Stimulated activated CD8-positive, alpha-beta memory T cell treated with anti-CD3 and anti-CD28 coated beads, Interleukin-12 subunit alpha, Interleukin-12 subunit beta, amount 100 ng/mL, for 1 hour (primary cell): ENCODE data around the gene MUC2.

ENCODE experiments used
- DNase-seq: peaks from one replicate; pipeline ENCODE4 v3.0.0-alpha.2; 2020; ENCODE audit warnings: low read depth

MUC2 gene

GRCh38 chr11:1036931-1037330, 37.7 kb upstream of the MUC2 start:
- no peak for DNase-seq

- no peak for DNase-seq
Measured at GRCh38 chr11:1037506-1038055, 37.1 kb upstream of the MUC2 start.

- DNase-seq, result no peak
Measured at GRCh38 chr11:1038361-1038760, 36.3 kb upstream of the MUC2 start.

- no peak for DNase-seq
Measured at GRCh38 chr11:1038921-1039320, 35.8 kb upstream of the MUC2 start.

- no peak for DNase-seq
Measured at GRCh38 chr11:1039481-1040427, 34.9 kb upstream of the MUC2 start.

- DNase-seq, result no peak
Measured at GRCh38 chr11:1040428-1041148, 34.1 kb upstream of the MUC2 start.

- no peak for DNase-seq
Measured at GRCh38 chr11:1041149-1041467, 33.6 kb upstream of the MUC2 start.

GRCh38 chr11:1041471-1041870, 33.2 kb upstream of the MUC2 start:
- no peak for DNase-seq

- no peak for DNase-seq
Measured at GRCh38 chr11:1041936-1042608, 32.6 kb upstream of the MUC2 start.

- no peak for DNase-seq
Measured at GRCh38 chr11:1042626-1043562, 31.8 kb upstream of the MUC2 start.

- no peak for DNase-seq
Measured at GRCh38 chr11:1043563-1044096, 31.0 kb upstream of the MUC2 start.

GRCh38 chr11:1044160-1044559, 30.5 kb upstream of the MUC2 start:
- no peak for DNase-seq

GRCh38 chr11:1047595-1048156, 27.0 kb upstream of the MUC2 start:
- DNase-seq, result no peak

GRCh38 chr11:1048375-1049070, 26.2 kb upstream of the MUC2 start:
- no peak for DNase-seq

- DNase-seq, result no peak
Measured at GRCh38 chr11:1049071-1049405, 25.6 kb upstream of the MUC2 start.

- DNase-seq, result no peak
Measured at GRCh38 chr11:1049431-1049891, 25.2 kb upstream of the MUC2 start.

GRCh38 chr11:1049911-1050580, 24.6 kb upstream of the MUC2 start:
- DNase-seq, result no peak

GRCh38 chr11:1050581-1051355, 23.9 kb upstream of the MUC2 start:
- peak; percentile 47 for DNase-seq
